Endothelial cell of umbilical vein (primary cell): ENCODE data around the gene SLC34A1. TPM values are rescaled to one million over a fixed set of nuclear protein-coding genes. Genes with fewer than 3 reads are reported as not detected.
A peak's percentile ranks its signal among the peaks of the same experiment; 100 is the strongest.

Source experiments
- BruUV-seq: library from RNA; stranded (reverse); fragments of 400-500 nt; replicated peaks from 2 replicates; lab custom pipeline; 2021; lab: Mats Ljungman, UMichigan
- CTCF ChIA-PET: fragments of 300-600, 350-600 bp; sonication (Branson Sonifier 250); formaldehyde crosslinking; loops from one replicate; lab custom pipeline; 2021; ENCODE audit warnings: antibody characterized with exemption, inconsistent platforms; lab: Charles Lee
- POLR2A ChIA-PET: fragments of 300-600, 350-600 bp; sonication (Branson Sonifier 250); formaldehyde crosslinking; loops from one replicate; lab custom pipeline; 2021; ENCODE audit warnings: antibody characterized with exemption, inconsistent platforms; lab: Charles Lee
- DNase-seq: peaks from one replicate; pipeline ENCODE4 v3.0.0-alpha.2; 2011; ENCODE audit warnings: low read depth, low spot score
- FAIRE-seq: peaks from 2 replicates; lab custom pipeline; 2011; peaks lifted over from hg19 to GRCh38; lab: Jason Lieb, UNC
- H2AFZ ChIP-seq: 2 replicates; pipeline ENCODE4 v1.6.0; 2012; ENCODE audit warnings: low read depth, low read length, control low read depth, inconsistent platforms
- H3K27ac ChIP-seq: 2 replicates; pipeline ENCODE4 v1.5.1; 2011; ENCODE audit warnings: low read depth, mild to moderate bottlenecking, control low read depth, low read length, moderate library complexity; ENCODE audit not compliant: insufficient read depth
- H3K27me3 ChIP-seq, 2 experiments: 2 replicates each; pipeline versions ENCODE4 v1.6.0 to v1.6.1; 2011; ENCODE audit warnings: low read length in 2 of 2, mixed read lengths in 1 of 2; ENCODE audit not compliant: control insufficient read depth in 2 of 2, insufficient read depth in 2 of 2
- H3K36me3 ChIP-seq, 2 experiments: 2 replicates in 1 of 2; 3 replicates in 1 of 2; pipeline ENCODE4 v1.5.1; 2011; ENCODE audit warnings: low read length in 2 of 2, mild to moderate bottlenecking in 1 of 2, moderate library complexity in 1 of 2; ENCODE audit not compliant: control insufficient read depth in 2 of 2, insufficient read depth in 2 of 2; ENCODE audit errors: extremely low read depth in 1 of 2
- H3K4me1 ChIP-seq: 3 replicates; pipeline ENCODE4 v1.5.1; 2011; ENCODE audit warnings: mild to moderate bottlenecking, low read length; ENCODE audit not compliant: control insufficient read depth, insufficient read depth; ENCODE audit errors: extremely low read depth
- H3K4me2 ChIP-seq: 2 replicates; pipeline ENCODE4 v1.6.1; 2011; ENCODE audit warnings: low read length, control low read depth, mixed read lengths; ENCODE audit not compliant: insufficient read depth
- H3K4me3 ChIP-seq, 3 experiments: fragments of 200-600 bp in 1 of 3; sonication (generic), shearing (Covaris generic) in 1 of 3; replicated peaks in 1 of 3; 2 replicates each; pipeline ENCODE4 v1.5.1; 2011 to 2016; ENCODE audit warnings: control low read depth in 3 of 3, low read length in 3 of 3, mild to moderate bottlenecking in 2 of 3, inconsistent platforms in 1 of 3, low read depth in 1 of 3, moderate library complexity in 1 of 3; ENCODE audit not compliant: insufficient read depth in 1 of 3
- H3K79me2 ChIP-seq: 2 replicates; pipeline ENCODE4 v1.6.0; 2012; ENCODE audit warnings: low read length, inconsistent platforms; ENCODE audit not compliant: control insufficient read depth, insufficient read depth
- H3K9ac ChIP-seq: replicated peaks from 2 replicates; pipeline ENCODE3; 2011; ENCODE audit warnings: low read length, control low read depth; ENCODE audit not compliant: insufficient read depth; ENCODE audit errors: extremely low read depth
- H3K9me1 ChIP-seq: replicated peaks from 3 replicates; pipeline ENCODE4 v1.6.0; 2011; ENCODE audit warnings: mild to moderate bottlenecking, low read length; ENCODE audit not compliant: control insufficient read depth, insufficient read depth; ENCODE audit errors: extremely low read depth
- H3K9me3 ChIP-seq: replicated peaks from 2 replicates; pipeline ENCODE4 v1.5.1; 2012; ENCODE audit warnings: low read length, inconsistent platforms; ENCODE audit not compliant: control insufficient read depth, insufficient read depth
- H4K20me1 ChIP-seq: replicated peaks from 2 replicates; pipeline ENCODE3; 2011; ENCODE audit warnings: mild to moderate bottlenecking, low read length; ENCODE audit not compliant: control insufficient read depth, insufficient read depth; ENCODE audit errors: extremely low read depth
- EZH2 ChIP-seq: IDR thresholded peaks from 2 replicates; pipeline ENCODE4 v1.6.1; 2012; ENCODE audit warnings: borderline replicate concordance, low read depth, mild to moderate bottlenecking, moderate library complexity, low read length, inconsistent platforms; ENCODE audit not compliant: severe bottlenecking
- FOS ChIP-seq: IDR thresholded peaks from 2 replicates; pipeline ENCODE4 v1.6.1; 2011; ENCODE audit warnings: mild to moderate bottlenecking, low read length, moderate library complexity, borderline replicate concordance; ENCODE audit not compliant: insufficient read depth
- GATA2 ChIP-seq: IDR thresholded peaks from 2 replicates; pipeline ENCODE4 v1.7.0; 2011; ENCODE audit warnings: low read depth, mild to moderate bottlenecking, moderate library complexity, mixed read lengths, low read length; ENCODE audit not compliant: insufficient read length, insufficient read depth
- MYC ChIP-seq: IDR thresholded peaks from one replicate; pipeline ENCODE4 v1.6.1; 2011; ENCODE audit warnings: mild to moderate bottlenecking, low read depth, low read length
- POLR2A ChIP-seq: IDR thresholded peaks from 2 replicates; pipeline ENCODE4 v1.6.1; 2012; ENCODE audit warnings: low read depth, mild to moderate bottlenecking, control low read depth, low read length
- POLR2AphosphoS5 ChIP-seq: IDR thresholded peaks from 2 replicates; pipeline ENCODE4 v1.6.1; 2012; ENCODE audit warnings: low read depth, mild to moderate bottlenecking, control low read depth, low read length, moderate library complexity; ENCODE audit not compliant: insufficient read depth
- dilution Hi-C: fragments of 300-500 bp; cut with MboI; formaldehyde crosslinking; loops from one replicate; pipeline ENCODE4 v1.15.0; 2019; ENCODE audit warnings: low sequenced_read_pairs; ENCODE audit not compliant: extremely low pct_ligation_motif_present
- intact Hi-C: fragments of 100-400 bp; cut with micrococcal nuclease; formaldehyde crosslinking; loops from one replicate; pipeline ENCODE4 v1.10.0; 2022
- polyA plus RNA-seq, 4 experiments: library from polyadenylated mRNA; depleted of rRNA in 3 of 4; stranded (reverse) in 3 of 4; unstranded in 1 of 4; fragments of >200 nt; gene quantifications; 2 replicates each; pipeline versions ENCODE4 v1.2.1 to v1.2.3, GENCODE V29; 2011 to 2012; ENCODE audit warnings: missing spikeins in 1 of 4
- total RNA-seq: library from RNA; stranded (reverse); gene quantifications from 2 replicates; pipeline ENCODE4 v1.2.3, GENCODE V29; 2021
- TF ChIP-seq, protein P1 (sequence below): IDR thresholded peaks from 2 replicates; pipeline ENCODE4 v1.6.1; 2011; ENCODE audit not compliant: insufficient read depth, insufficient read length
- TF ChIP-seq, protein P2 (sequence below), 2 donors: IDR thresholded peaks; 1 replicate in 1 of 2; 2 replicates in 1 of 2; pipeline ENCODE4 v1.5.1; 2011; ENCODE audit warnings: low read length in 2 of 2, mild to moderate bottlenecking in 2 of 2, moderate library complexity in 2 of 2, control low read depth in 1 of 2, inconsistent platforms in 1 of 2, low read depth in 1 of 2; ENCODE audit not compliant: insufficient read depth in 1 of 2; ENCODE audit errors: extremely low read depth in 1 of 2

The SLC34A1 gene
- total and polyA plus RNA-seq, 2 donors (not counting 3 experiments of a cell fraction or from before 2014, with no cell fraction given), result not detected

DNA sequence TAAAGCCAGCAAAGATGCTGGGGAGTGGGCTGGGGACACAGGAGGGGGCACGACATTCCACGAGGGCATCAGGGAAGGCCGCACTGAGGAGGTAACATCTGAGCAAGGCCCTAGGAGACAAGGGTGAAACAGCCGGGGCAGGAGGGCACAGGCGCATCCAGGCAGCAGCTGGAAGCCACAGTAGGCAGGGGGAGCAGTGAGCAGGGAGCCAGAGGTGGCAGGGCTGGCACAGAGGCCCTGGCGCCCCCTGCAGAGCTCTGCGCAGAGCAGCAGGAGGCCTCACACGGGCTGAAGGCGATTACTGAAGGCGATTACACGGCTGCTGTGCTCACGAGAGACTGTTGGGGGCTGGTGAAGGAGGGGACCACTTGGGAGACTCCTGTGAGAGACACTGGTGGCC lies 48.1 kb upstream of the SLC34A1 start:
- Histone ChIP-seq H3K27me3 (no peaks in the 10 kb centered on the region), H3K9me1 (no peaks in the 10 kb centered on the region), H3K4me1 (no peaks in the 10 kb centered on the region), H3K27ac (no peak overlapping the region), H3K9ac (no peak overlapping the region), H4K20me1 (no peaks in the 10 kb centered on the region), H3K4me3 (no peak overlapping the region), H3K36me3 (peaks cover 0 to 61% of the 10 kb centered on the region in 2 experiments), H3K79me2 (peaks cover 8% of the 10 kb centered on the region), H3K9me3 (no peaks in the 10 kb centered on the region), H3K4me2 (no peak overlapping the region), H2AFZ (no peak overlapping the region)
- BruUV-seq, result no TSS peak
- DNase-seq, result peak; percentile 31
- TF ChIP-seq POLR2AphosphoS5 (no peak), MYC (no peak), POLR2A (no peak), EZH2 (no peak), GATA2 (no peak), FOS (no peak)
- TF ChIP-seq, protein P1, sequence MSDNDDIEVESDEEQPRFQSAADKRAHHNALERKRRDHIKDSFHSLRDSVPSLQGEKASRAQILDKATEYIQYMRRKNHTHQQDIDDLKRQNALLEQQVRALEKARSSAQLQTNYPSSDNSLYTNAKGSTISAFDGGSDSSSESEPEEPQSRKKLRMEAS, result no peak
- TF ChIP-seq, protein P2, sequence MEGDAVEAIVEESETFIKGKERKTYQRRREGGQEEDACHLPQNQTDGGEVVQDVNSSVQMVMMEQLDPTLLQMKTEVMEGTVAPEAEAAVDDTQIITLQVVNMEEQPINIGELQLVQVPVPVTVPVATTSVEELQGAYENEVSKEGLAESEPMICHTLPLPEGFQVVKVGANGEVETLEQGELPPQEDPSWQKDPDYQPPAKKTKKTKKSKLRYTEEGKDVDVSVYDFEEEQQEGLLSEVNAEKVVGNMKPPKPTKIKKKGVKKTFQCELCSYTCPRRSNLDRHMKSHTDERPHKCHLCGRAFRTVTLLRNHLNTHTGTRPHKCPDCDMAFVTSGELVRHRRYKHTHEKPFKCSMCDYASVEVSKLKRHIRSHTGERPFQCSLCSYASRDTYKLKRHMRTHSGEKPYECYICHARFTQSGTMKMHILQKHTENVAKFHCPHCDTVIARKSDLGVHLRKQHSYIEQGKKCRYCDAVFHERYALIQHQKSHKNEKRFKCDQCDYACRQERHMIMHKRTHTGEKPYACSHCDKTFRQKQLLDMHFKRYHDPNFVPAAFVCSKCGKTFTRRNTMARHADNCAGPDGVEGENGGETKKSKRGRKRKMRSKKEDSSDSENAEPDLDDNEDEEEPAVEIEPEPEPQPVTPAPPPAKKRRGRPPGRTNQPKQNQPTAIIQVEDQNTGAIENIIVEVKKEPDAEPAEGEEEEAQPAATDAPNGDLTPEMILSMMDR (IDR thresholded peaks at IDR 0.05; ENCODE audit: extremely low read depth in 1 of 2, insufficient read depth in 1 of 2, low read depth in 1 of 2, low read length in 2 of 2), result peak; percentile 52 to 73
- dilution Hi-C loops, result no loop called here
- ChIA-PET POLR2A (no interaction called here), CTCF (interaction anchor here (0.7 to 2.4 kb wide), 7 partner anchors 9 to 221 kb away, joined by 3 to 7 read pairs (median 5); no protein-coding TSS in a partner anchor)
- intact Hi-C loops, result loop anchor here (1.0 kb wide), 1 partner anchor 18 kb away; no protein-coding TSS in a partner anchor
- peak; percentile 18 for FAIRE-seq
